ENCODE data around the gene SPIRE2.
"Not testable (repeated sequence)": the region's sequence is repeated elsewhere in the genome, so short reads cannot be mapped to it uniquely, and the experiment has no call there.

SPIRE2 gene, protein sequence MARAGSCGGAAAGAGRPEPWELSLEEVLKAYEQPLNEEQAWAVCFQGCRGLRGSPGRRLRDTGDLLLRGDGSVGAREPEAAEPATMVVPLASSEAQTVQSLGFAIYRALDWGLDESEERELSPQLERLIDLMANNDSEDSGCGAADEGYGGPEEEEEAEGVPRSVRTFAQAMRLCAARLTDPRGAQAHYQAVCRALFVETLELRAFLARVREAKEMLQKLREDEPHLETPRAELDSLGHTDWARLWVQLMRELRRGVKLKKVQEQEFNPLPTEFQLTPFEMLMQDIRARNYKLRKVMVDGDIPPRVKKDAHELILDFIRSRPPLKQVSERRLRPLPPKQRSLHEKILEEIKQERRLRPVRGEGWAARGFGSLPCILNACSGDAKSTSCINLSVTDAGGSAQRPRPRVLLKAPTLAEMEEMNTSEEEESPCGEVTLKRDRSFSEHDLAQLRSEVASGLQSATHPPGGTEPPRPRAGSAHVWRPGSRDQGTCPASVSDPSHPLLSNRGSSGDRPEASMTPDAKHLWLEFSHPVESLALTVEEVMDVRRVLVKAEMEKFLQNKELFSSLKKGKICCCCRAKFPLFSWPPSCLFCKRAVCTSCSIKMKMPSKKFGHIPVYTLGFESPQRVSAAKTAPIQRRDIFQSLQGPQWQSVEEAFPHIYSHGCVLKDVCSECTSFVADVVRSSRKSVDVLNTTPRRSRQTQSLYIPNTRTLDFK

DNA sequence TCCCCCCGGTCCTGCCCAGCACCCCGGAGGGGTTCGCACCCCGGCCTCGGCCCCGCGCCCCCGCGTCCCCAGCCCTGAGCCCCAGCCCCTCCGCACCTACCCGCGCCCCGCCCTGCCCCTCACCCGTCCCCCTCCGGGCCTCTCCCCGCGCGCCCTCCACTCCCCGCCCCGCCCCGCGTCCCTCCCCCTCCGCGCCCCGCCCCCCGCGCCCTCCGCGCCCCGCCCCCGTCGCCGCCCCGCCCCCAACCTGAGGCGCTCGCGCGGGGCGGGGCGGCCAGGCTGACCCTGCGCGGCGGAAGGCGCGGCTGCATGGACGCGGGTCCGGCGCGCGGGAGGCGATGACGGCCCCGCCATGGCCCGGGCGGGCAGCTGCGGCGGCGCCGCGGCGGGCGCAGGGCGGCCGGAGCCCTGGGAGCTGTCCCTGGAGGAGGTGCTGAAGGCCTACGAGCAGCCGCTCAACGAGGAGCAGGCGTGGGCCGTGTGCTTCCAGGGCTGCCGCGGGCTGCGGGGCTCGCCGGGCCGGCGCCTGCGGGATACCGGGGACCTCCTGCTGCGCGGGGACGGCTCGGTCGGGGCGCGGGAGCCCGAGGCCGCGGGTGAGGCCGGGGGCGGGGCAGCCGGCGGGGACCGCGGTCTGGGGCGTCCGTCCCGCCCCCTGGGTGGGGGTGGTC lies at the start of gene SPIRE2:
SPIRE2 (plus strand) TSS at position 277 of the 671 bp plus-strand sequence; CDS start at position 353, 76 bp downstream.
- H3K4me3 ChIP-seq (ENCODE audit: low read length): peak within 1 kb of the TSS; percentile 59
- TF ChIP-seq, protein P1, sequence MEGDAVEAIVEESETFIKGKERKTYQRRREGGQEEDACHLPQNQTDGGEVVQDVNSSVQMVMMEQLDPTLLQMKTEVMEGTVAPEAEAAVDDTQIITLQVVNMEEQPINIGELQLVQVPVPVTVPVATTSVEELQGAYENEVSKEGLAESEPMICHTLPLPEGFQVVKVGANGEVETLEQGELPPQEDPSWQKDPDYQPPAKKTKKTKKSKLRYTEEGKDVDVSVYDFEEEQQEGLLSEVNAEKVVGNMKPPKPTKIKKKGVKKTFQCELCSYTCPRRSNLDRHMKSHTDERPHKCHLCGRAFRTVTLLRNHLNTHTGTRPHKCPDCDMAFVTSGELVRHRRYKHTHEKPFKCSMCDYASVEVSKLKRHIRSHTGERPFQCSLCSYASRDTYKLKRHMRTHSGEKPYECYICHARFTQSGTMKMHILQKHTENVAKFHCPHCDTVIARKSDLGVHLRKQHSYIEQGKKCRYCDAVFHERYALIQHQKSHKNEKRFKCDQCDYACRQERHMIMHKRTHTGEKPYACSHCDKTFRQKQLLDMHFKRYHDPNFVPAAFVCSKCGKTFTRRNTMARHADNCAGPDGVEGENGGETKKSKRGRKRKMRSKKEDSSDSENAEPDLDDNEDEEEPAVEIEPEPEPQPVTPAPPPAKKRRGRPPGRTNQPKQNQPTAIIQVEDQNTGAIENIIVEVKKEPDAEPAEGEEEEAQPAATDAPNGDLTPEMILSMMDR (conservative IDR thresholded peaks at IDR 0.05; ENCODE audit: low read length): no peak
- DNase-seq (ENCODE audit: low read depth): peak; percentile 65

DNA sequence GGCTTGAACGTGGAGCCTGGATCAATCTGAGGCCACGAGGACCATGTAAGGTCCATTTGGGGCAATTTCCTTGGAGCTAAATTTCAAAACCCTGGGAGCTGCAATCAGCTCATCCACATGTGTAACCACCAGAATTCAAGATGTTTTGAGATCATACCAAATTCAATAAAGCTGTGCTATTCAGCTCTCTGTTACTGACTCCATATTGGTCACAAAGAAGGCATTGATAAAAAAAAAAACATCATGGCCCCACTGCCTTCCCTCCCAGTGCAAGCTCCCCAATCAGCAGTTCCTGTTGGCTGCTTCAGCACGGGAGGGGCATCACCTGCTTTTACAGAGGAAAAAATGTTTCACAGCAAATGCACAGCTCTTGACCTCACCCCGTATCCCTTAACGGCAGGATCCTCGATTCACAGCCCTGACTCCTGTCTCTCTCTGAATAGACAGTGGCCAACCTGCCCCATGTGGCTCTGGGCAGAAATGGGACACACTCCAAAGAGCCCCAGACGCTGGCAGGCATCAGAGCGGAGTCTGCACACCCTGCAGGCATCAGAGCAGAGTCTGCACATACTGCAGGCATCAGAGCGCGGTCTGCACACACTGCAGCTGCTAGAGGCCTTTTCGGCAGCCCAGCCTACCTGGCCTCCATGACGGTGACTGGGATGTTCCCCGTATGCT lies 48.9 kb upstream of the SPIRE2 start:
- TF ChIP-seq, protein P1 (conservative IDR thresholded peaks at IDR 0.05; ENCODE audit: low read length): no peak
- no peak for DNase-seq (ENCODE audit: low read depth)
- no peak overlapping the region for H3K4me3 ChIP-seq (ENCODE audit: low read length)

DNA sequence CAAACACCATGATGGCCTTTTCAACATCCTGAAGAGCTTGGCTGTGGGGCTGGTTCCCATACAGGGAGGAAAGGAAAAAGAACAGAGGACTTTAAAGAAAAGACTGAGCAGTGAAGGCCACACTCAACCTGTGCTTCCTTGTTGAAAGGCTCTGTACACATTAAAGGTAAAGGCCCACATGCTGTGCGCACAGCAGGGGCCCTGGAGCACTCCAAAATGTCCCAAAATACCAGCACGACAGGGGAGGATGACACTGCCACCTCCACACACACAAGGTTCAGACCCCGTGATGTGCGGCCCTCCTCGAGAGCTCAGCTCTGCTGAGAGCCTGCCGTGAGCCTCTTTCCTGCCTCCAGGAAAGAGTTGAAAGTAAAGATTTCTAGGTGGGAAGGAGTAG lies 48.4 kb upstream of the SPIRE2 start:
- TF ChIP-seq, protein P1 (conservative IDR thresholded peaks at IDR 0.05; ENCODE audit: low read length): no peak
- H3K4me3 ChIP-seq (ENCODE audit: low read length): no peak overlapping the region
- DNase-seq (ENCODE audit: low read depth): no peak

DNA sequence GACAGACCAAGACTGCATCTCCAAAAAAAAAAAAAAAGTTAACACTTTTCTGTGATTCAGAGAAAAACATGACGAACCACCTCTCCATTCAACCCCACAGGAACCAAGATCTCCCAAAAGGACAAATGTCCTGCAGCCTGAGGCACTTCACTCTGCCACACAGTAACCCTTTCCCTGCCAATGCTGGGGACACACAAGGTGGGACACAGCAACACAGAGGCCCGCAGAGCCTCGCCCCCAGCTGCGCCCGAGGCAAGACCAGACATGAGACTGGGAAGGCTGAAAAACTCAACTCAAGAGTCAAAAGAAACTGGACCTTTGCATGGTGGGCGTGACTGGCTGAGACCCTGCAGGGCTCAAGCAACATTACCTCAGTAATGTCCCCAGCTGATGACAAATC lies 45.8 kb upstream of the SPIRE2 start:
- DNase-seq (ENCODE audit: low read depth): no peak
- no peak overlapping the region for H3K4me3 ChIP-seq (ENCODE audit: low read length)
- TF ChIP-seq, protein P1 (conservative IDR thresholded peaks at IDR 0.05; ENCODE audit: low read length): no peak

DNA sequence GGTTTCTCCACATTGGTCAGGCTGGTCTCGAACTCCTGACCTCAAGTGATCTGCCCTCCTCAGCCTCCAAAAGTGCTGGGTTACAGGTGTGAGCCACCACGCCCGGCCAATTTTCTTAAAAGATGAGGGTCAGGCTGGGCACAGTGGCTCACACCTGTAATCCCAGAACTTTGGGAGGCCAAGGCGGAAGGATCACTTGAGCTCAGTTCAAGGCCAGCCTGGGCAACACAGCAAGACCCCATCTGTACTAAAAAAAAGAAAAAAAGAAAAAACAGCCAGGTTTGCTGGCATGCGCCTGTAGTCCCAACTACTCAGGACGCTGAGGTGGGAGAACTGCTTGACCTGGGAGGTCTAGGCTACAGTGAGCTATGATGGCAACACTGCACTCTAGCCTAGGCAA lies 44.3 kb upstream of the SPIRE2 start:
- H3K4me3 ChIP-seq (ENCODE audit: low read length); DNase-seq (ENCODE audit: low read depth): not testable (repeated sequence)

DNA sequence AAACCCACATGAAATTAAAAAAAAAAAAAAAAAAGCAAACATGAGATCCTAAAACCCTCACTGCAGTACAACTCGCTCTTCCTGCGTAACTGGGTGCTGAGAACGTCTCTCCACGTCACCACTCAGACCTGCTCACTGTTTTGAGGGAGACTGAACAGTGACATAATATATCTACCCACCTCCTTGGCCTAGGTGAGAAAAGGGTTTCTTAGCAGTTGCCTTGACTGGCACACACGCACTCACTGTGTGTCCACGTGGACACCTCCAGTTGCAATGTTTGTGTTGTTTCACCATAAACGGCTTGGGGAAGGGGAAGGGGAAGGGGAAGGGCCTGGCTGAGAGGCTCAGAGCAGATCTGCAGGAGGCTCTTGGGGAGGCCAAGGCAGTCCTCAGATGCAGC lies 43.9 kb upstream of the SPIRE2 start:
- TF ChIP-seq, protein P1 (conservative IDR thresholded peaks at IDR 0.05; ENCODE audit: low read length): no peak
- DNase-seq (ENCODE audit: low read depth): no peak
- H3K4me3 ChIP-seq (ENCODE audit: low read length): no peak overlapping the region

Data from AG10803 (cell line).